ENCODE data around the gene RPA1. TPM values are rescaled to one million over a fixed set of nuclear protein-coding genes. Genes with fewer than 3 reads are reported as not detected.

Gene RPA1
- total and polyA plus RNA-seq, 2 of the 8 experiments (the other 6 are each of a cell fraction or from before 2014, with no cell fraction given): 79.1 to 194 TPM

DNA sequence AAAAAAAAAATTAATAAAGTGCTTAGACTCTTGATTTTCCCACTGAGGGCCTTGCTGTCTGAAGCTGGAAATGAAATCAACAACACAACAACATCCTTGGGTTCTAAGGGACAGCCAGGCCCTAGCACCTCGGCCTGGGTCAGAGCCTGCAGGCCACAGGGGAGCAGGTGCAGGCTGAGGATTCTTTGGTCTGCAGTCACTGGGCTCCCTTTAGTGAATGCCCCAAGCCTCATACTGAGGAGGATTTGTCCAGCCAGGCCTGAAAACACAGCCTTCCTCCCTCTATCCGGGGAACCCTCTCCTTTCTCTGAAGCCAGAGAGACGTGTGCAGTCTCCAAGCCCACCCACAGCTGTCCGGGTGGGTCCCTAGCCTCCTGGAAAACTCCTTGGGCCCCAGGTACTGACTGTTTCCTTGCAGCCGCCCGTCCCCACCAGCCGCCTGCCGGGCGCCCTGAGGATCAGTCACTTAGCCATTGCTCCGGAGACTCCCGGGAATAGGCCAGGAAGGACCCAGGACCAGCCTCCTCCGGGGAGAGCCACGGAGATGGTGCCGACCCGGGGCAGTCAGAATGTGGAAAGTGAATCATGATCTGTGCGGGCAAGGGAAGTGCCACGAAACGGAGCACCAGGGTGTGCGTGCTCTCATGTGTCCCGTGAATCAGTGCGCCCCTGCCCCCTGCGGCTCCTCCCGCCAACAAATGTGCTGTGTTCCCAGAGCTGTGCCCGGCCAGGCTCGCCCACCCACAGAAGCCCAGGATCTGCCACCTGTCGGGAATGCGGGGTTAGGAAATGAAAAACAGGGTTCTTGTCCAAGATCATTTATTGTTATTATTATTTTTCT lies 104.3 kb downstream of the RPA1 start:
- H3K18ac ChIP-seq (ENCODE audit: extremely low read depth, low read length): no peak overlapping the region
- 0 out of 2 replicates have a peak, but pooled peaks cover 2% of the 10 kb centered on the region for H3K23me2 ChIP-seq (ENCODE audit: low read depth, low read length)
- peaks cover 0 to 6% (median 3%) of the 10 kb centered on the region in 4 experiments; a peak in 4 of 7 replicates for H3K27me3 ChIP-seq (replicated peaks in 1 of 4; ENCODE audit: control insufficient read depth in 3 of 4, extremely low read depth in 1 of 4, insufficient read depth in 3 of 4, low read length in 3 of 4)
- H3K9me3 ChIP-seq (ENCODE audit: insufficient read depth in 2 of 2, low read depth in 1 of 2, low read length in 1 of 2): no peaks in the 10 kb centered on the region
- no peak overlapping the region for H2AFZ ChIP-seq (ENCODE audit: low read length)
- H3K79me1 ChIP-seq (ENCODE audit: low read depth, low read length): no peaks in the 10 kb centered on the region
- DNase-seq (ENCODE audit: low read depth in 1 of 2, low spot score in 2 of 2): no peak
- 91% methylated on average over 27 of the region's 27 CpGs; no CpG with 5 or more reads in 1 of the 2 experiments for WGBS, 2 experiments (ENCODE audit: extremely low coverage in 1 of 2, insufficient coverage in 1 of 2, insufficient read length in 1 of 2, insufficient replicate concordance in 2 of 2, low coverage in 1 of 2, low lambda C conversion rate in 2 of 2, missing lambda C conversion rate in 1 of 2)
- H3K4ac ChIP-seq (replicated peaks; ENCODE audit: insufficient read length, low read depth, low read length): no peak overlapping the region
- H3K4me1 ChIP-seq (replicated peaks in 1 of 4; ENCODE audit: control insufficient read depth in 3 of 4, insufficient read depth in 4 of 4, low read length in 3 of 4): peaks cover 0 to 3% (median 1%) of the 10 kb centered on the region in 4 experiments; a peak in 3 of 7 replicates
- no peak overlapping the region for H3K56ac ChIP-seq (replicated peaks; ENCODE audit: insufficient read length, low read depth, low read length)
- H3K4me3 ChIP-seq (ENCODE audit: extremely low read depth in 1 of 4, insufficient read depth in 2 of 4, low read depth in 3 of 4, low read length in 4 of 4): no peak overlapping the region
- H2BK120ac ChIP-seq (replicated peaks; ENCODE audit: low read depth, low read length): no peak overlapping the region
- FAIRE-seq: no peak
- no peak overlapping the region for H2BK20ac ChIP-seq (ENCODE audit: low read length)
- H4K91ac ChIP-seq (replicated peaks; ENCODE audit: insufficient read length, low read length): no peak overlapping the region
- no peaks in the 10 kb centered on the region for H3K79me2 ChIP-seq (ENCODE audit: control insufficient read depth in 1 of 2, insufficient read depth in 2 of 2, low read length in 2 of 2)
- H2BK12ac ChIP-seq (ENCODE audit: low read depth, low read length): no peak overlapping the region
- no peak overlapping the region for H3K27ac ChIP-seq (ENCODE audit: low read depth, low read length)
- no peak overlapping the region for H2AK5ac ChIP-seq (ENCODE audit: low read depth, low read length)
- ChIA-PET POLR2A (ENCODE audit: partially characterized antibody) (no interaction called here), CTCF (ENCODE audit: partially characterized antibody) (interaction anchor here (0.8 kb wide), 1 partner anchor 86 kb away, joined by 3 read pairs; no protein-coding TSS in a partner anchor)
- H3K14ac ChIP-seq (ENCODE audit: insufficient read length): no peak overlapping the region
- no peak overlapping the region for H2BK5ac ChIP-seq (ENCODE audit: low read depth, low read length)
- H3K9ac ChIP-seq (replicated peaks in 1 of 4; ENCODE audit: extremely low read depth in 1 of 4, low read depth in 3 of 4, low read length in 3 of 4): no peak overlapping the region
- no peaks in the 10 kb centered on the region for H4K20me1 ChIP-seq (replicated peaks in 1 of 2; ENCODE audit: control insufficient read depth in 1 of 2, insufficient read depth in 2 of 2, low read length in 2 of 2)
- H2BK15ac ChIP-seq (ENCODE audit: low read length): no peak overlapping the region
- no peak overlapping the region for H3K4me2 ChIP-seq (ENCODE audit: insufficient read depth in 1 of 2, low read depth in 2 of 2, low read length in 2 of 2)
- TF ChIP-seq HDAC6 (IDR thresholded peaks at IDR 0.05; ENCODE audit: low read depth, low read length) (no peak), RNF2 (IDR thresholded peaks at IDR 0.05; ENCODE audit: borderline replicate concordance, low read depth, low read length, missing control alignments, poor library complexity, severe bottlenecking) (no peak)
- no peaks in the 10 kb centered on the region for H3K36me3 ChIP-seq (ENCODE audit: control insufficient read depth in 2 of 4, insufficient read depth in 4 of 4, low read length in 3 of 4)
- H3K23ac ChIP-seq (ENCODE audit: insufficient read length): no peak overlapping the region
- no peak overlapping the region for H4K5ac ChIP-seq (ENCODE audit: insufficient read length, low read depth, low read length)
- no peak overlapping the region for H4K8ac ChIP-seq (ENCODE audit: extremely low read depth, insufficient read depth, low read length)

Measured in H1 (cell line).